Pancreas (tissue), 10 donors: ENCODE measurements around the gene YJEFN3. TPM values are rescaled to one million over a fixed set of nuclear protein-coding genes. Genes with fewer than 3 reads are reported as not detected.
A peak's percentile ranks its signal among the peaks of the same experiment; 100 is the strongest.

ENCODE experiments used
- ATAC-seq, 4 donors: fragments of 200-7000 bp; cut with Tn5 transposase; one replicate each; pipeline versions ENCODE4 v1.8.0 to v1.9.1; 2020; ENCODE audit warnings: mild to moderate bottlenecking in 4 of 4, moderate library complexity in 4 of 4
- DNase-seq, 6 donors: peaks; one replicate each; pipeline ENCODE4 v3.0.0-alpha.2; 2020
- FAIRE-seq: peaks from 2 replicates; lab custom pipeline; 2012; peaks lifted over from hg19 to GRCh38; lab: Jason Lieb, UNC
- H3K27ac ChIP-seq, 4 donors: fragments of 200-600 bp; sonication (generic); 1 replicate in 3 of 4; 2 replicates in 1 of 4; pipeline versions ENCODE4 v1.5.0 to v1.8.0; 2020
- H3K27me3 ChIP-seq, 4 donors: fragments of 200-600 bp; one replicate each; pipeline ENCODE4 v1.8.0; 2021
- H3K36me3 ChIP-seq, 3 donors: fragments of 200-600 bp; sonication (generic) in 1 of 3; one replicate each; pipeline versions ENCODE4 v1.5.0 to v1.8.0; 2020 to 2021
- H3K4me1 ChIP-seq, 3 donors: fragments of 200-600 bp; one replicate each; pipeline ENCODE4 v1.8.0; 2021
- H3K4me3 ChIP-seq, 4 donors: fragments of 200-600 bp; sonication (generic) in 2 of 4; one replicate each; pipeline versions ENCODE4 v1.5.0 to v1.8.0; 2020 to 2021
- H3K9me3 ChIP-seq, 4 donors: fragments of 200-600 bp; one replicate each; pipeline ENCODE4 v1.8.0; 2021
- CTCF ChIP-seq, 4 donors: fragments of 200-600 bp; sonication (generic) in 3 of 4; IDR thresholded peaks; one replicate each; pipeline versions ENCODE4 v1.5.0 to v1.8.0; 2021; ENCODE audit warnings: antibody characterized with exemption in 4 of 4
- WGBS, 2 donors: extraction: QIAGEN DNeasy Blood & Tissue Kit; methylation state at CpG; one replicate each; pipeline ENCODE4 v1.1.7; 2013; 5-methylcytosine and 5-hydroxymethylcytosine counted together
- intact Hi-C, 3 donors: fragments of 100-400 bp; cut with DNase I; formaldehyde crosslinking; loops; one replicate each; pipeline versions ENCODE4 v1.11.1 to v1.14.2; 2022
- polyA plus RNA-seq, 2 donors: library from polyadenylated mRNA; stranded (reverse); fragments of 200-250 nt; gene quantifications; one replicate each; pipeline ENCODE4 v1.2.3, GENCODE V29; 2013
- total RNA-seq, 6 donors: library from RNA; stranded (reverse); fragmentation: NEBNext Ultra II Directional in 4 of 6; extraction: Animal tissue kit (Norgen Biotek cat#: 25700) in 4 of 6; gene quantifications; one replicate each; pipeline versions ENCODE4 v1.2.1 to v1.2.4, GENCODE V29; 2021 to 2023
- donor health status: healthy with polysubstance abuse.
- donor health status: DM: no; HTN: no; CAD: no; lungs with moderate emphysema.
- donor health status: DM: no; HTN: no; CAD: no.
- donor health status: control.
- donor health status: control.
- donor health status: Bipolar disorder and iron deficiency.
- donor health status: DM: yes; HTN: yes; CAD: no.
- donor health status: DM: no; HTN: no; CAD: no.
- donor health status: DM: no; HTN: no; CAD: no.
- donor health status: DM: yes; HTN: yes; CAD: no.

Gene YJEFN3
- total and polyA plus RNA-seq, 8 donors: 0.76 to 38.8 (median 2.3) TPM

DNA sequence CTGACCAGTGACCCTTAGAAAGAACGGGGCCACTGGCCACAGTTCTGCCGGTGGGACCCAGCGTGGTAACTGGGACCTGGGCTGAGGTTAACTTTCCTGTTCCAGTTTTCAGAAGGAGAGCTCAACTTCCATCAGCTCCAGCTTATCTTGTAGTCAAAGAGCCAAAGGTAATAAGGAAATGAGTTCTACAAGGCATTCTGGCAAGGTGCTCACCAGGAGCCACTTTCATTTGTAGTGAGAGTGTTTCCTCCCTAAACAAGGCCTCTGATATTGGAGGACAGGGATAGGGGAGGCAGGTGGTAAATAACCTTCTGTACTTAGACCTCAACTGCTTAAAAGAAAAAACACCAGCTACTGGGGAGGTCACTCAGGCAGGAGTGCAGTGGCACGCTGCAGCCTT is 51.7 kb downstream of the YJEFN3 start:
- no peak for TF ChIP-seq CTCF (IDR thresholded peaks at IDR 0.05)
- no peak for DNase-seq
- FAIRE-seq: no peak
- Histone ChIP-seq H3K4me1 (no peaks in the 10 kb centered on the region), H3K4me3 (no peak overlapping the region), H3K27me3 (no peaks in the 10 kb centered on the region), H3K9me3 (no peaks in the 10 kb centered on the region), H3K27ac (no peak overlapping the region), H3K36me3 (no peaks in the 10 kb centered on the region)
- 82 to 90% methylated on average over 4 of the region's 4 CpGs for WGBS, 2 donors
- intact Hi-C loops: no loop called here
- ATAC-seq: peak in 1 of 4 donors; percentile 24

GRCh38 chr19:19581391-19581790 is 52.7 kb downstream of the YJEFN3 start:
- TF ChIP-seq CTCF (IDR thresholded peaks at IDR 0.05): no peak
- FAIRE-seq: no peak
- H3K36me3 ChIP-seq: no peaks in the 10 kb centered on the region
- 85 to 92% methylated on average over 13 of the region's 13 CpGs for WGBS, 2 donors
- ATAC-seq: no peak
- DNase-seq: no peak
- H3K27me3 ChIP-seq: no peaks in the 10 kb centered on the region
- intact Hi-C loops: no loop called here
- no peak overlapping the region for H3K4me3 ChIP-seq
- no peak overlapping the region for H3K27ac ChIP-seq
- H3K4me1 ChIP-seq: no peaks in the 10 kb centered on the region
- no peaks in the 10 kb centered on the region for H3K9me3 ChIP-seq

GRCh38 chr19:19582471-19582870 is 53.8 kb downstream of the YJEFN3 start:
- FAIRE-seq: no peak
- DNase-seq: no peak
- whole genome bisulfite sequencing, 2 donors: 71 to 80% methylated on average over 6 of the region's 6 CpGs

DNA sequence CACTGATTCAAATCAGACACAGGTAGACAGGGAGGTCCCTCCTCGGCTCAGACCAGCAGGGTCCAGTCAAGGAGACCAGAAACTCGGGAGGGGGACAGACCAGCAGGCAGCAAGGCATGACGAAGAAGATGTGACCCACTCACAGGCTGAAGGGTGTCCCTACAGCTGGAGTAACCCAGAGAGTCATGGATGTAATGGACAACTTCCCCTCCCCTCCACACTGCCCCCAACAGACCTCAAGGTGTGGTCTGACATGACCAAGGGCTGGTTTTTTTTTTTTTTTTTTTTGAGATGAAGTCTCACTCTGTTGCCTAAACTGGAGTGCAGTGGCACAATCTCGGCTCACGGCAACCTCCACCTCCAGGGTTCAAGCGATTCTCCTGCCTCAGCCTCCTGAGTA is 55.6 kb downstream of the YJEFN3 start:
- intact Hi-C loops: no loop called here
- H3K9me3 ChIP-seq: no peaks in the 10 kb centered on the region
- H3K27me3 ChIP-seq: no peaks in the 10 kb centered on the region
- TF ChIP-seq CTCF (IDR thresholded peaks at IDR 0.05): no peak
- DNase-seq (no peak), ATAC-seq (no peak), FAIRE-seq (no peak)
- H3K36me3 ChIP-seq: no peaks in the 10 kb centered on the region
- 74 to 77% methylated on average over 6 of the region's 6 CpGs for WGBS, 2 donors
- no peak overlapping the region for H3K27ac ChIP-seq
- H3K4me1 ChIP-seq: no peaks in the 10 kb centered on the region
- no peak overlapping the region for H3K4me3 ChIP-seq

More at GRCh38 chr19:19582471-19582870, 53.8 kb downstream of the YJEFN3 start:
- no peak for TF ChIP-seq CTCF (IDR thresholded peaks at IDR 0.05)
- Histone ChIP-seq H3K9me3 (no peaks in the 10 kb centered on the region), H3K36me3 (no peaks in the 10 kb centered on the region), H3K27ac (no peak overlapping the region), H3K4me3 (no peak overlapping the region), H3K27me3 (no peaks in the 10 kb centered on the region), H3K4me1 (no peaks in the 10 kb centered on the region)
- no peak for ATAC-seq
- intact Hi-C loops: no loop called here

Other genes with a start within 250 kb of the YJEFN3 start
- 10 to 100 TPM; 14.6 to 24.6 (median 18.2) TPM for gene SUGP1, start 208.4 kb upstream of the YJEFN3 start, total RNA-seq
- 10 to 100 TPM; 42.8 to 50.3 TPM for gene SUGP1, start 208.4 kb upstream of the YJEFN3 start, polyA plus RNA-seq
- 10 to 100 TPM; 22.6 to 38.8 (median 26.7) TPM for gene MAU2, start 208.1 kb upstream of the YJEFN3 start, total RNA-seq
- gene MAU2, start 208.1 kb upstream of the YJEFN3 start, polyA plus RNA-seq: 10 to 100 TPM; 32.3 to 36.2 TPM
- gene GATAD2A, start 123.2 kb upstream of the YJEFN3 start, total RNA-seq: 10 to 100 TPM; 31.4 to 51.8 (median 41.8) TPM
- 10 to 100 TPM; 11.9 to 13.1 TPM for gene GATAD2A, start 123.2 kb upstream of the YJEFN3 start, polyA plus RNA-seq
- gene TSSK6, start 13.4 kb upstream of the YJEFN3 start, total RNA-seq: 1 to 10 TPM in 4 of 6 donors, under 1 TPM in 2; 0.69 to 2.3 (median 1.3) TPM
- 1 to 10 TPM; 1.5 to 2.5 TPM for gene TSSK6, start 13.4 kb upstream of the YJEFN3 start, polyA plus RNA-seq
- 100 to 1,000 TPM in 4 of 6 donors, 10 to 100 TPM in 2; 87.9 to 154 (median 127) TPM for gene NDUFA13, start 12.7 kb upstream of the YJEFN3 start, total RNA-seq
- gene NDUFA13, start 12.7 kb upstream of the YJEFN3 start, polyA plus RNA-seq: 100 to 1,000 TPM; 147 to 178 TPM
- 1 to 10 TPM in 1 of 6 donors, under 1 TPM in 1, not detected in 4; 0.12 to 1.4 TPM for gene CILP2, start 9.4 kb downstream of the YJEFN3 start, total RNA-seq
- not detected for gene CILP2, start 9.4 kb downstream of the YJEFN3 start, polyA plus RNA-seq
- under 1 TPM; 0.18 to 0.53 (median 0.43) TPM for gene PBX4, start 89.8 kb downstream of the YJEFN3 start, total RNA-seq
- gene PBX4, start 89.8 kb downstream of the YJEFN3 start, polyA plus RNA-seq: 1 to 10 TPM; 3.9 to 4.0 TPM
- 10 to 100 TPM in 4 of 6 donors, 1 to 10 TPM in 2; 9.6 to 16.1 (median 10.7) TPM for gene LPAR2, start 99.3 kb downstream of the YJEFN3 start, total RNA-seq
- gene LPAR2, start 99.3 kb downstream of the YJEFN3 start, polyA plus RNA-seq: 10 to 100 TPM; 24.2 to 28.6 TPM
- gene GMIP, start 114.7 kb downstream of the YJEFN3 start, total RNA-seq: 10 to 100 TPM in 1 of 6 donors, 1 to 10 TPM in 5; 5.4 to 16.4 (median 6.6) TPM
- gene GMIP, start 114.7 kb downstream of the YJEFN3 start, polyA plus RNA-seq: 10 to 100 TPM in 1 of 2 donors, 1 to 10 TPM in 1; 3.5 to 10.5 TPM
- gene ATP13A1, start 134.8 kb downstream of the YJEFN3 start, total RNA-seq: 10 to 100 TPM; 24.9 to 46.2 (median 33.6) TPM
- gene ATP13A1, start 134.8 kb downstream of the YJEFN3 start, polyA plus RNA-seq: 10 to 100 TPM; 63.8 to 77.3 TPM
- 1 to 10 TPM; 3.3 to 7.1 (median 4.3) TPM for gene ZNF101, start 139.9 kb downstream of the YJEFN3 start, total RNA-seq
- 1 to 10 TPM; 5.2 to 5.4 TPM for gene ZNF101, start 139.9 kb downstream of the YJEFN3 start, polyA plus RNA-seq
- 1 to 10 TPM; 2.1 to 4.5 (median 3.1) TPM for gene ZNF14, start 204.2 kb downstream of the YJEFN3 start, total RNA-seq
- gene ZNF14, start 204.2 kb downstream of the YJEFN3 start, polyA plus RNA-seq: 1 to 10 TPM; 2.0 to 3.2 TPM